Breast epithelium (tissue), 4 donors: Measurements from ENCODE around the gene NUDT16. TPM values are rescaled to one million over a fixed set of nuclear protein-coding genes. Genes with fewer than 3 reads are reported as not detected.

Experiments used
- DNase-seq, 2 donors: peaks; one replicate each; pipeline ENCODE4 v3.0.0-alpha.2; 2019; ENCODE audit warnings: low spot score in 2 of 2
- H3K27ac ChIP-seq, 2 donors: fragments of 200-600 bp; sonication (generic) in 1 of 2; one replicate each; pipeline ENCODE4 v1.5.1; 2016 to 2019; ENCODE audit warnings: mild to moderate bottlenecking in 1 of 2
- H3K27me3 ChIP-seq, 2 donors: fragments of 200-600 bp; sonication (generic) in 1 of 2; one replicate each; pipeline versions ENCODE4 v1.5.1 to v1.6.0; 2017 to 2019; ENCODE audit warnings: control low read depth in 1 of 2, mild to moderate bottlenecking in 1 of 2
- H3K36me3 ChIP-seq: fragments of 200-600 bp; one replicate; pipeline ENCODE4 v1.5.1; 2019
- H3K4me1 ChIP-seq, 2 donors: fragments of 200-600 bp; sonication (generic); one replicate each; pipeline ENCODE4 v1.5.1; 2016 to 2019; ENCODE audit warnings: control low read depth in 1 of 2
- H3K4me3 ChIP-seq, 3 donors: fragments of 200-600 bp; sonication (generic); 1 replicate in 2 of 3; 2 replicates in 1 of 3; pipeline ENCODE4 v1.5.1; 2016 to 2019; ENCODE audit warnings: mild to moderate bottlenecking in 3 of 3, moderate library complexity in 2 of 3
- H3K9me3 ChIP-seq, 2 donors: fragments of 200-600 bp; sonication (generic) in 1 of 2; one replicate each; pipeline ENCODE4 v1.5.1; 2016 to 2019; ENCODE audit warnings: control low read depth in 1 of 2
- POLR2A ChIP-seq: fragments of 450-650 bp; IDR thresholded peaks from one replicate; pipeline ENCODE4 v1.6.1; 2016; ENCODE audit warnings: antibody characterized with exemption, mild to moderate bottlenecking, moderate library complexity
- POLR2AphosphoS5 ChIP-seq, 3 donors: sonication (generic); formaldehyde crosslinking; IDR thresholded peaks; one replicate each; pipeline ENCODE4 v1.6.1; 2017; ENCODE audit warnings: antibody characterized with exemption in 3 of 3
- intact Hi-C: fragments of 100-400 bp; cut with DNase I; formaldehyde crosslinking; loops from one replicate; pipeline ENCODE4 v1.15.1; 2023; ENCODE audit warnings: low total_unique reads
- total RNA-seq, 3 donors: library from RNA; depleted of rRNA; stranded (reverse); fragments of >200 nt; gene quantifications; one replicate each; pipeline ENCODE4 v1.1.0, GENCODE V29; 2016
- TF ChIP-seq, protein P1 (sequence below), 3 donors: fragments of 450-650 bp; IDR thresholded peaks; one replicate each; pipeline ENCODE4 v1.5.1; 2016 to 2017; ENCODE audit warnings: antibody characterized with exemption in 3 of 3, mild to moderate bottlenecking in 3 of 3, moderate library complexity in 3 of 3

NUDT16 gene
- total RNA-seq, 3 donors from 2014 or later: 20.3 to 86.7 (median 27.2) TPM

DNA sequence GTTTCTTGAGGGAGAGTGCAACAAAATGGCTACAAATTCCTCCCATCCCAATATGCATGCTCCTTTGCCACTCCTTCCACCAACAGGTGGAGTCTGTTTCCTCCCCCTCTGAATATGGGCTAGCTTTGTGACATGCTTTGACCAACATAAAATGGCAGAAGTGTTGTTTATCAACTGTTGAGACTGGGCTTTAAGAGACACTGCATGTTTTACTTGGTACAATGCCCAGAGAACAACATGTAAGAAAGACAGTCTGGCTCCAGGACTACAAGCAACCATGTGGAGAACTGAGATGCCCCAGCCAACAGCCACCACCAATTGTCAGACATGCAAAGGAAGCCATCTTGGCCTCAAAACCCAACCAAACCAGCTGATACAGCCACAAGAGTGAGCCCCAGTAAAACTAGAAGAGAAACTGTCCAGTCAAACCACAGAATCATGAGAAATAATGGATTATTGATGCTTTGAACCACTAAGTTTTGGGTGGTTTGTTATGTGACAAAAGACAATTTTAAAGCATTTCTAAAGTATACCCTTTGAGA is 40.5 kb downstream of the NUDT16 start:
- Histone ChIP-seq H3K4me1 (no peaks in the 10 kb centered on the region), H3K4me3 (no peak overlapping the region), H3K27ac (no peak overlapping the region), H3K36me3 (no peaks in the 10 kb centered on the region), H3K9me3 (no peaks in the 10 kb centered on the region), H3K27me3 (no peaks in the 10 kb centered on the region)
- intact Hi-C loops: no loop called here
- no peak for DNase-seq
- TF ChIP-seq POLR2A (no peak), POLR2AphosphoS5 (IDR thresholded peaks at IDR 0.05) (no peak)
- TF ChIP-seq, protein P1, sequence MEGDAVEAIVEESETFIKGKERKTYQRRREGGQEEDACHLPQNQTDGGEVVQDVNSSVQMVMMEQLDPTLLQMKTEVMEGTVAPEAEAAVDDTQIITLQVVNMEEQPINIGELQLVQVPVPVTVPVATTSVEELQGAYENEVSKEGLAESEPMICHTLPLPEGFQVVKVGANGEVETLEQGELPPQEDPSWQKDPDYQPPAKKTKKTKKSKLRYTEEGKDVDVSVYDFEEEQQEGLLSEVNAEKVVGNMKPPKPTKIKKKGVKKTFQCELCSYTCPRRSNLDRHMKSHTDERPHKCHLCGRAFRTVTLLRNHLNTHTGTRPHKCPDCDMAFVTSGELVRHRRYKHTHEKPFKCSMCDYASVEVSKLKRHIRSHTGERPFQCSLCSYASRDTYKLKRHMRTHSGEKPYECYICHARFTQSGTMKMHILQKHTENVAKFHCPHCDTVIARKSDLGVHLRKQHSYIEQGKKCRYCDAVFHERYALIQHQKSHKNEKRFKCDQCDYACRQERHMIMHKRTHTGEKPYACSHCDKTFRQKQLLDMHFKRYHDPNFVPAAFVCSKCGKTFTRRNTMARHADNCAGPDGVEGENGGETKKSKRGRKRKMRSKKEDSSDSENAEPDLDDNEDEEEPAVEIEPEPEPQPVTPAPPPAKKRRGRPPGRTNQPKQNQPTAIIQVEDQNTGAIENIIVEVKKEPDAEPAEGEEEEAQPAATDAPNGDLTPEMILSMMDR (IDR thresholded peaks at IDR 0.05): no peak

DNA sequence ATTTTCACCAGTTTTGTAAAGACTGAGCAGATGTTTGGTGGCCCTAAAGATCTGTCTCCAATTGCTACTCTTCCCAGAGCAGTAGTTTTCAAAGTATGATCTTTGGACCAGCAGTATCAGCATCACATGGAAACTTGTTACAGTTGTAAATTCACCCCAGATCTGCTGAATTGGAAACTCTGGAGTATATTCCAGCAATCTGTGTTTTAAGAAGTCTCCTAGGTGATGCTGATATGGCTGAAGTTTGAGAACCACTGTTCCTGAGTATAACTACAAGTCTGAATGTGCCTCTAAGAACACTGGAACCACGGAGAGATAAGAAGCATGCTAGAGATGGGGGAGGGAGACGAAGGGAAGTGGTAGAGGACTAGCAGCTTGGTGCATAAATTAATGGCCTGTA is 45.7 kb downstream of the NUDT16 start:
- Histone ChIP-seq H3K36me3 (no peaks in the 10 kb centered on the region), H3K4me3 (no peak overlapping the region), H3K27ac (no peak overlapping the region), H3K4me1 (no peaks in the 10 kb centered on the region), H3K9me3 (no peaks in the 10 kb centered on the region), H3K27me3 (no peaks in the 10 kb centered on the region)
- no peak for DNase-seq
- intact Hi-C loops: no loop called here
- no peak for TF ChIP-seq POLR2AphosphoS5 (IDR thresholded peaks at IDR 0.05)
- TF ChIP-seq, protein P1 (IDR thresholded peaks at IDR 0.05): no peak
- TF ChIP-seq POLR2A: no peak

DNA sequence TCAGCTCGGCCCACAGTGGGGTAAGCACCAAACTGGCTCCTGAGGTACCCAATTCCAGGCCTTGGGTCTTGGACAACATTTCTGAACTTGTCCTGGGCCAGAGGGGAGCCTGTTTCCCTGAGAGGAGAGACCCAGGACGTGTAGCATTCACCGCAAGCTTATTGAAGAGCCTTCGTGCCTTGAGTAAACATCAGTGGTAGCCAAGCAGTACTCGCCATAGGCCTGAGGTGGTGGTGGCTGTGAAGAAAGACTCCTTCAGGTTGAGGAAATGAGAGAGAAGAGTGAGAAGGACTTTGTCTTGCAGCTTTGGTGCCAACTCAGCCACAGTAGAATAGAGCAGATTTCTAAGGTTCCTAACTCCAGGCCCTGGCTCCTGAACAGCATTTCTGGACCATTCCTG is 50.2 kb downstream of the NUDT16 start:
- Histone ChIP-seq H3K36me3 (no peaks in the 10 kb centered on the region), H3K27me3 (no peaks in the 10 kb centered on the region), H3K4me3 (no peak overlapping the region), H3K9me3 (no peaks in the 10 kb centered on the region), H3K27ac (no peak overlapping the region), H3K4me1 (no peaks in the 10 kb centered on the region)
- no peak for DNase-seq
- TF ChIP-seq, protein P1 (IDR thresholded peaks at IDR 0.05): no peak
- no peak for TF ChIP-seq POLR2A
- no peak for TF ChIP-seq POLR2AphosphoS5 (IDR thresholded peaks at IDR 0.05)
- intact Hi-C loops: no loop called here

DNA sequence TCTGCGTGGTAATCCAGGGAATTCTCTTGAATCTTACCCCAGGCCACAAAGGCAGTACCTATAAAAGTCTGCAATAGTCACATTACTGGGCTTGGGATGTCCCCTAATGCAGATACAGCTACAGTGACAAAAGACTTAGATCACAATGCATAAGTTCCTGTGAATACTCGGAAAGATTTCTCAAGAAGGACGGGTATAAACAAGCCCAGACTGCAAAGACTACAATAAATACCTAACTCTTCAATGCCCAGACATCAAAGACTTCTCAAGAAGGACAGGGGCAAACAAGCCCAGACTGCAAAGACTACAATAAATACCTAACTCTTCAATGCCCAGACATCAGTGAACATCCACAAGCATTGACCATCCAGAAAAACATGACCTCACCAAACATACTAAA is 50.9 kb downstream of the NUDT16 start:
- Histone ChIP-seq H3K4me3 (no peak overlapping the region), H3K27ac (no peak overlapping the region), H3K27me3 (no peaks in the 10 kb centered on the region), H3K4me1 (no peaks in the 10 kb centered on the region), H3K36me3 (no peaks in the 10 kb centered on the region), H3K9me3 (no peaks in the 10 kb centered on the region)
- intact Hi-C loops: no loop called here
- TF ChIP-seq POLR2A (no peak), POLR2AphosphoS5 (IDR thresholded peaks at IDR 0.05) (no peak)
- TF ChIP-seq, protein P1 (IDR thresholded peaks at IDR 0.05): no peak
- no peak for DNase-seq

DNA sequence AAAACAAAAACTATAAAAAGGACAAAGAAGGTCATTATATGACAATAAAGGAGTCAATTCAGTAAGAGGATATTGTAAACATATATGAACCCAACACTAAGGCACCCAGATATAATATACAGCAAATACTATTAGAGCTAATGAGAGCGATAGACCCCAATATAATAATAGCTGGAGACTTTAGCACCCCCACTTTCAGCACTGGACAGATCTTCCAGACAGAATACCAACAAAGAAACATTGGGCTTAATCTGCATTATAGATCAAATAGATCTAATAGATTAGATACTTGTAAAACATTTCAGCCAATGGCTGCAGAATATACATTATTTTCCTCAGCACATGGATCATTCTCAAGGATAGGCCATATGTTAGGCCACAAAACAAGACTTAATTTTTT is 53.4 kb downstream of the NUDT16 start:
- Histone ChIP-seq H3K4me1 (no peaks in the 10 kb centered on the region), H3K27ac (no peak overlapping the region), H3K4me3 (no peak overlapping the region), H3K9me3 (no peaks in the 10 kb centered on the region), H3K27me3 (no peaks in the 10 kb centered on the region), H3K36me3 (no peaks in the 10 kb centered on the region)
- no peak for DNase-seq
- TF ChIP-seq, protein P1 (IDR thresholded peaks at IDR 0.05): no peak
- TF ChIP-seq POLR2AphosphoS5 (IDR thresholded peaks at IDR 0.05): no peak
- no peak for TF ChIP-seq POLR2A
- intact Hi-C loops: loop anchor here (5.0 kb wide), 1 partner anchor 1982 kb away; no protein-coding TSS in a partner anchor

Other genes starting within 250 kb of the NUDT16 start
- 100 to 1,000 TPM in 1 of 3 donors, 10 to 100 TPM in 2; 79.0 to 108 (median 95.1) TPM for gene MRPL3, start 121.2 kb downstream of the NUDT16 start, total RNA-seq